ENCODE data around the gene FPGS. TPM values are rescaled to one million over a fixed set of nuclear protein-coding genes. Genes with fewer than 3 reads are reported as not detected.

FPGS gene
- total RNA-seq, 1 donor from 2014 or later = 55.4 TPM

DNA sequence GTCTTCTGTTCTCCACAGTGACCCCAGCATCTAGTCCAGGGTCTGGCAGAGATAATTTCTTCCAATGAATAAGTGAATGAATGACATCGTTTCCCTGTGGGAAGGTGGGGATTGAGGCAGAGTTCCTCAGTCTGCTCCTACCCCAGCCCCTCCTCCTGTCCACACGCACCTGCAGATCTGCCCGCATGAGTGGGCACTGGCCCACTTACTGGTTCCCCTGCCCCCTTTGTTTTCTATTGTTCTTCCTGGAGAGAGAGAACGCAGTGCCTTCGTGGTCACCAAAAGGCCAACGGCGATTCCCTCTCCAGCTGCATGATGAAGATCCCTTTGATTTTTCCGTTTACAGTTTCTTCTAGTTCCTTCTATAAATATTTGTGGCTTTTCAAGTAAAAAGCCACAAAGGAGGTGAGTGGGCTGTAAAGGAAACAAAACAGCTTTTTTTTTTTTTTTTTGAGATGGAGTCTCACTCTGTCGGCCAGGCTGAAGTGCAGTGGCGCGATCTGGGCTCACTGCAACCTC is 5.8 kb upstream of the FPGS start:
- no peak for ATAC-seq
- Histone ChIP-seq H3K27me3 (ENCODE audit: low read depth) (no peaks in the 10 kb centered on the region), H3K9me3 (no peaks in the 10 kb centered on the region), H3K4me1 (peaks cover 45% of the 10 kb centered on the region), H3K27ac (peak overlapping the region; percentile 41), H3K36me3 (peaks cover 13% of the 10 kb centered on the region), H3K4me3 (no peak overlapping the region)
- intact Hi-C loops (cut with DNase I) = no loop called here
- DNase-seq = no peak
- TF ChIP-seq, protein P1, sequence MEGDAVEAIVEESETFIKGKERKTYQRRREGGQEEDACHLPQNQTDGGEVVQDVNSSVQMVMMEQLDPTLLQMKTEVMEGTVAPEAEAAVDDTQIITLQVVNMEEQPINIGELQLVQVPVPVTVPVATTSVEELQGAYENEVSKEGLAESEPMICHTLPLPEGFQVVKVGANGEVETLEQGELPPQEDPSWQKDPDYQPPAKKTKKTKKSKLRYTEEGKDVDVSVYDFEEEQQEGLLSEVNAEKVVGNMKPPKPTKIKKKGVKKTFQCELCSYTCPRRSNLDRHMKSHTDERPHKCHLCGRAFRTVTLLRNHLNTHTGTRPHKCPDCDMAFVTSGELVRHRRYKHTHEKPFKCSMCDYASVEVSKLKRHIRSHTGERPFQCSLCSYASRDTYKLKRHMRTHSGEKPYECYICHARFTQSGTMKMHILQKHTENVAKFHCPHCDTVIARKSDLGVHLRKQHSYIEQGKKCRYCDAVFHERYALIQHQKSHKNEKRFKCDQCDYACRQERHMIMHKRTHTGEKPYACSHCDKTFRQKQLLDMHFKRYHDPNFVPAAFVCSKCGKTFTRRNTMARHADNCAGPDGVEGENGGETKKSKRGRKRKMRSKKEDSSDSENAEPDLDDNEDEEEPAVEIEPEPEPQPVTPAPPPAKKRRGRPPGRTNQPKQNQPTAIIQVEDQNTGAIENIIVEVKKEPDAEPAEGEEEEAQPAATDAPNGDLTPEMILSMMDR (IDR thresholded peaks at IDR 0.05) = no peak

DNA sequence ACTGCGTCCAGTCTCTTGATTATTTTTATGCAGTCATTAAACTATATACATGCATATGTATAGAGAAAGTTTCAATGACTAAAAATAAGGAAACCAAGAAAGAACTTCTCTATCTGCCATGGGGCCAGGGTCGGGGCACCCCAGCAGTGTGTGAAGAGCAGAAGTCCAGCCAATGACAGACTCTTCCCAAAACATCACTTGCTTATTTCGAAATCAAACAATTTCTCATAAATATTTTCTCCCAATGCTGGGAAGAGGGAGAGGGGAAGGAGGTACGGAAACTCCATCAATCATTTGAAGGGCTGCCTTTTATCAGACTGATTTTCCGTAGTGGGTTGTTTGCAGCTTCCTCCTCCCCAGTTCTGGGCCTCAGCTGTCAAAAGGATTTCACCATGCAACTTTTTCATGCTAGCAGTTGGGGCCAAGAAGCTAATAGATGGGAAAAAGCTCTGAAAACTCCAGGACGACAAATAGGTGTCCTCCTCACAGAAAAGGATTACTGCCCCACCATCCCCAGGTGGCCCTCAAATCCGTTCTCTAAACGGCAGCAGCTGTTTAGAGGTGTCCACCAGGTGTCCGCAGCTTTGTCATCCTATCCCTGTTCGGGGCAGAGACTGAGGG is 617 bp upstream of the FPGS start:
- intact Hi-C loops (cut with DNase I) = no loop called here

DNA sequence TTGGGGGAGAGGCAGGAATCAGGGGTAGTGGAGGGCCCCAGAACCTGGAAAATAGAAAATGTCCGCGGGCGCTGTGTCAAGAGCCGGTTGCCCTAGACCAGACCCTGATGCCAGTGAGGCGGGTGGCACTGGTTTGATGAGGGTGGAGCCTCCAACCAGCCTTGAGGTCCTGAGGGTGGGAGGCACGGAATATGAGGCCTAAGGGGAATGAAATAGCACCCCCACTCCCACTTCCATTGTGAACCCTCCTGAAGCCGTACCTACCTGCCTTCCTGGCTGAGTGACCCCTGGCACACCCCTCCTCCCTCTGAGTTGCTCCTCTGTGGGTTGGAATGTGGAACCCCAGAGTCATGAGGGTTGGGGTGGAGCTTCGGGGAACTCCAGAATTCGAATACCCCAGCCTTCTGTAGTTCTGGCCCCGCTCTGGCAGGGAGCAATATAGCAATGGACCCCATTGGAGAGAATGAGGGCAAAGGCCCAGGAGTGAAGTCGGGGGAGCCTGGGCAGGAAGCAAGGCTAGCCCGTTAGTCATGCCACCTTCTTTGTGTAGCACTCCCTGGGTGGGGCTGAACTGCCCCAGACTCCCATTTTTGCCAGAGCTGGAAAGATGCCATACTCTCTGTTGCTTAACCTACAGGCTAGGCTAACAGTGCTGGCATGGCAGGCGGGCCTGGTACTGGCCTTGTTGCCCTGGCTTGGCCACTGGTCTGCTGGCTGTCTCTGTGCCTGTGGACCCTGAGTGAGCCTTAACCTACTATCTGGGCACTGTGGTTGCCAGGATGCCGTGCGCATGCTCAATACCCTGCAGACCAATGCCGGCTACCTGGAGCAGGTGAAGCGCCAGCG is 1.0 kb downstream of the FPGS start:
- H3K4me1 ChIP-seq = peaks cover 41% of the 10 kb centered on the region
- ATAC-seq (peak; percentile 27 to 38), DNase-seq (peak; percentile 66)
- peak overlapping the region; percentile 78 for H3K4me3 ChIP-seq
- H3K27me3 ChIP-seq (ENCODE audit: low read depth) = no peaks in the 10 kb centered on the region
- H3K27ac ChIP-seq = peak overlapping the region; percentile 94
- peaks cover 41% of the 10 kb centered on the region for H3K36me3 ChIP-seq
- no peaks in the 10 kb centered on the region for H3K9me3 ChIP-seq
- intact Hi-C loops (cut with DNase I) = no loop called here
- TF ChIP-seq, protein P1 (IDR thresholded peaks at IDR 0.05) = no peak

More for the DNA sequence above, 617 bp upstream of the FPGS start:
- Histone ChIP-seq H3K36me3 (peaks cover 24% of the 10 kb centered on the region), H3K27me3 (ENCODE audit: low read depth) (no peaks in the 10 kb centered on the region), H3K4me3 (peak overlapping the region; percentile 78), H3K27ac (peak overlapping the region; percentile 94), H3K4me1 (peaks cover 43% of the 10 kb centered on the region), H3K9me3 (no peaks in the 10 kb centered on the region)
- TF ChIP-seq, protein P1 (IDR thresholded peaks at IDR 0.05) = no peak
- DNase-seq (no peak), ATAC-seq (peak in 1 of 2 donors; percentile 2)

DNA sequence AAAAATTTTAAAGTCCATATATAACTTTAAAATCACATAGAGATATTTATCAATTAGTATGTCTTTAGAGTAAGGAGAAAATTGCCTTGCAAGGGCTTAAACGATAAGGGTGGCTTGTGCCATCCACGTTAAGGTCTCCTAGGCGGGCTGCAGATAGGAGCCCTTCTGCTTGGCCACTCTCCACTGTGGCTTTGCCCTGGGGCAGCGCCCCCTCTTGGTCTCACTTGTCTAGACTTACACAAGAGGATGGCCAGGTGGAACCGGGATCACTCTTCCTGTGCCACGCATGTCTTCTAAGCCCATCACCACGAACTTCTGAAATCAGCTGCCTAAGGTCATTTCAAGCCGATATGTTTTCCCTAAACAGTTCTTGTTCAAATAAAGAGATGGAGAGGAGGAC is 2.9 kb downstream of the FPGS start:
- no peak for ATAC-seq
- Histone ChIP-seq H3K4me3 (no peak overlapping the region), H3K9me3 (no peaks in the 10 kb centered on the region), H3K27me3 (ENCODE audit: low read depth) (no peaks in the 10 kb centered on the region), H3K4me1 (peaks cover 53% of the 10 kb centered on the region), H3K27ac (no peak overlapping the region), H3K36me3 (peaks cover 56% of the 10 kb centered on the region)
- DNase-seq = peak; percentile 52
- intact Hi-C loops (cut with DNase I) = no loop called here
- TF ChIP-seq, protein P1 (IDR thresholded peaks at IDR 0.05) = peak; percentile 35

DNA sequence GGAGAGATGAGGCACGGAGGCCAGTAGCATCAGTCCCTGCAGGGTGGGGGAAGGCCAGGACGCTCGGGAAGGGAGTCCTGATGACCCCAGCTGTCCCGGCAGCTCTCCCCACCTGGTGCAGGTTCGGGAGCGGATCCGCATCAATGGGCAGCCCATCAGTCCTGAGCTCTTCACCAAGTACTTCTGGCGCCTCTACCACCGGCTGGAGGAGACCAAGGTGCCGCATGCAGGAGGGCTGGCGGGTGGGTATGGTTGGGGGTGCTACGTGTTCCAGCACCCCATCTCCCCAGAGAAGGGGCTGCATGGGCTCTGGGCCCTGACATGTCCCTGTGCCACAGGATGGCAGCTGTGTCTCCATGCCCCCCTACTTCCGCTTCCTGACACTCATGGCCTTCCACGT is 4.2 kb downstream of the FPGS start:
- intact Hi-C loops (cut with DNase I) = no loop called here
- TF ChIP-seq, protein P1 (IDR thresholded peaks at IDR 0.05) = no peak
- DNase-seq (no peak), ATAC-seq (no peak)
- Histone ChIP-seq H3K36me3 (peaks cover 68% of the 10 kb centered on the region), H3K4me1 (peaks cover 43% of the 10 kb centered on the region), H3K27ac (no peak overlapping the region), H3K27me3 (ENCODE audit: low read depth) (no peaks in the 10 kb centered on the region), H3K4me3 (no peak overlapping the region), H3K9me3 (no peaks in the 10 kb centered on the region)
